OCI-M1 (cell line): ENCODE data around the gene PPA1.
"Not testable (repeated sequence)": the region's sequence is repeated elsewhere in the genome, so short reads cannot be mapped to it uniquely, and the experiment has no call there.

Experiments
- DNase-seq: peaks from one replicate; lab custom pipeline; 2025; lab: John Stamatoyannopoulos, UW

Gene PPA1

GRCh38 chr10:70169649-70170364, 63.4 kb downstream of the PPA1 start:
- DNase-seq = peak; percentile 72

GRCh38 chr10:70169011-70169410, 64.2 kb downstream of the PPA1 start:
- peak; percentile 15 for DNase-seq

- no peak for DNase-seq
Observed at GRCh38 chr10:70167246-70167645, 66.0 kb downstream of the PPA1 start.

- no peak for DNase-seq
Observed at GRCh38 chr10:70166394-70166793, 66.8 kb downstream of the PPA1 start.

- DNase-seq = no peak
Observed at GRCh38 chr10:70164163-70164562, 69.1 kb downstream of the PPA1 start.

GRCh38 chr10:70163448-70163847, 69.8 kb downstream of the PPA1 start:
- DNase-seq = no peak

GRCh38 chr10:70162892-70163201, 70.4 kb downstream of the PPA1 start:
- DNase-seq = peak; percentile 76

GRCh38 chr10:70162151-70162891, 70.9 kb downstream of the PPA1 start:
- peak; percentile 50 for DNase-seq

- DNase-seq = no peak
Observed at GRCh38 chr10:70160798-70161197, 72.4 kb downstream of the PPA1 start.

- not testable (repeated sequence) for DNase-seq
Observed at GRCh38 chr10:70159366-70159765, 73.9 kb downstream of the PPA1 start.

- no peak for DNase-seq
Observed at GRCh38 chr10:70158113-70158512, 75.1 kb downstream of the PPA1 start.

GRCh38 chr10:70155255-70155838, 77.9 kb downstream of the PPA1 start:
- no peak for DNase-seq
